HepG2 (cell line): ENCODE results near the gene ACTL7B. TPM values are rescaled to one million over a fixed set of nuclear protein-coding genes. Genes with fewer than 3 reads are reported as not detected.
"Not testable (repeated sequence)": the region's sequence is repeated elsewhere in the genome, so short reads cannot be mapped to it uniquely, and the experiment has no call there.

Source experiments
- ATAC-seq: fragments of 200-7000 bp; cut with Tn5 transposase; 3 replicates; pipeline ENCODE4 v1.9.1; 2020; ENCODE audit warnings: mild to moderate bottlenecking, moderate library complexity
- BruUV-seq: library from RNA; stranded (reverse); fragments of 400-500 nt; replicated peaks from 2 replicates; lab custom pipeline; 2021; lab: Mats Ljungman, UMichigan
- CTCF ChIA-PET: fragments of 300-600 bp; formaldehyde crosslinking; extraction: SDS; loops from one replicate; lab custom pipeline; 2021; ENCODE audit warnings: low total read pairs, inconsistent platforms, low intra/inter-chr PET ratio; lab: Yijun Ruan, JAX
- POLR2A ChIA-PET: fragments of 350-600 bp; sonication (Branson Sonifier 250); formaldehyde crosslinking; loops from one replicate; lab custom pipeline; 2020; ENCODE audit warnings: antibody characterized with exemption, inconsistent platforms; lab: Yijun Ruan, JAX
- DNase-seq: peaks from one replicate; pipeline ENCODE4 v3.0.0-alpha.2; 2015; ENCODE audit warnings: low spot score
- FAIRE-seq: peaks from 3 replicates; lab custom pipeline; 2011; peaks lifted over from hg19 to GRCh38; lab: Jason Lieb, UNC
- H2AFZ ChIP-seq: one replicate; pipeline ENCODE4 v1.6.1; 2011; ENCODE audit warnings: low read length, inconsistent platforms
- H3K27ac ChIP-seq: fragments of 300-600 bp; 3 replicates; pipeline ENCODE4 v1.8.0; 2011; ENCODE audit warnings: mixed run types, mild to moderate bottlenecking, mixed read lengths, low read length, inconsistent platforms; ENCODE audit not compliant: insufficient read depth; ENCODE audit errors: extremely low read length
- H3K27me3 ChIP-seq, 2 experiments: fragments of 200-600 bp in 1 of 2; 2 replicates in 1 of 2; 3 replicates in 1 of 2; pipeline versions ENCODE4 v1.6.0 to v1.8.0; 2011; ENCODE audit warnings: low read length in 2 of 2, mild to moderate bottlenecking in 2 of 2, moderate library complexity in 2 of 2, inconsistent platforms in 1 of 2; ENCODE audit not compliant: insufficient read depth in 2 of 2, control insufficient read depth in 1 of 2
- H3K36me3 ChIP-seq, 2 experiments: fragments of 200-600 bp in 1 of 2; replicated peaks in 1 of 2; 2 replicates in 1 of 2; 3 replicates in 1 of 2; pipeline versions ENCODE4 v1.5.1 to v1.8.0; 2011; ENCODE audit warnings: low read length in 2 of 2, inconsistent platforms in 1 of 2; ENCODE audit not compliant: insufficient read depth in 2 of 2, control insufficient read depth in 1 of 2
- H3K4me1 ChIP-seq: 2 replicates; pipeline ENCODE4 v1.5.1; 2012; ENCODE audit warnings: low read length, inconsistent platforms; ENCODE audit not compliant: insufficient read depth
- H3K4me2 ChIP-seq: 2 replicates; pipeline ENCODE4 v1.6.0; 2011; ENCODE audit warnings: low read depth, low read length, inconsistent platforms
- H3K4me3 ChIP-seq, 3 experiments: fragments of 200-600 bp in 1 of 3; sonication (generic), shearing (Covaris generic) in 1 of 3; replicated peaks in 1 of 3; 2 replicates each; pipeline ENCODE4 v1.5.1; 2011 to 2016; ENCODE audit warnings: low read length in 3 of 3, inconsistent platforms in 2 of 3, low read depth in 2 of 3, mild to moderate bottlenecking in 2 of 3, control low read depth in 1 of 3, mixed read lengths in 1 of 3; ENCODE audit not compliant: insufficient read depth in 1 of 3
- H3K79me2 ChIP-seq: one replicate; pipeline ENCODE4 v1.6.1; 2011; ENCODE audit warnings: low read length, inconsistent platforms; ENCODE audit not compliant: insufficient read depth
- H3K9ac ChIP-seq: 2 replicates; pipeline ENCODE4 v1.6.0; 2011; ENCODE audit warnings: mild to moderate bottlenecking, low read depth, low read length, inconsistent platforms; ENCODE audit not compliant: insufficient read depth
- H3K9me3 ChIP-seq: 2 replicates; pipeline ENCODE4 v1.5.1; 2012; ENCODE audit warnings: mild to moderate bottlenecking, low read length
- H4K20me1 ChIP-seq: 2 replicates; pipeline ENCODE4 v1.6.0; 2011; ENCODE audit warnings: inconsistent platforms, mild to moderate bottlenecking, low read length, moderate library complexity; ENCODE audit not compliant: insufficient read depth
- HDAC1 ChIP-seq: sonication (generic); formaldehyde crosslinking; IDR thresholded peaks from 2 replicates; pipeline ENCODE4 v1.5.1; 2020; ENCODE audit warnings: mild to moderate bottlenecking, missing genetic modification reagents
- HNRNPH1 ChIP-seq: fragments of 200-400 bp; formaldehyde crosslinking; optimal IDR thresholded peaks from 2 replicates; pipeline ENCODE3; 2017; ENCODE audit warnings: mild to moderate bottlenecking, low read depth, low read length
- MED1 ChIP-seq: sonication (generic); formaldehyde crosslinking; IDR thresholded peaks from 2 replicates; pipeline ENCODE4 v1.4.0; 2020; ENCODE audit warnings: missing genetic modification reagents
- NRL ChIP-seq: sonication (generic); formaldehyde crosslinking; IDR thresholded peaks from 2 replicates; pipeline ENCODE4 v1.5.0; 2020; ENCODE audit warnings: missing genetic modification reagents, mild to moderate bottlenecking, moderate library complexity, borderline replicate concordance
- RORA ChIP-seq: sonication (generic); formaldehyde crosslinking; IDR thresholded peaks from 2 replicates; pipeline ENCODE4 v1.5.0; 2020; ENCODE audit warnings: mild to moderate bottlenecking, missing genetic modification reagents, moderate library complexity
- ZNF367 ChIP-seq: sonication (generic); formaldehyde crosslinking; IDR thresholded peaks from 2 replicates; pipeline ENCODE4 v1.4.0; 2020; ENCODE audit warnings: missing genetic modification reagents, borderline replicate concordance
- WGBS: methylation state at CpG from one replicate; pipeline ENCODE4 v1.1.6; 2017; ENCODE audit warnings: low lambda C conversion rate; 5-methylcytosine and 5-hydroxymethylcytosine counted together
- in situ Hi-C: cut with HindIII; loops from 2 replicates; pipeline ENCODE4 v1.10.0; 2017; ENCODE audit warnings: low pct_unique_long_range_greater_than_20kb; ENCODE audit not compliant: extremely low pct_ligation_motif_present
- intact Hi-C: fragments of 100-400 bp; cut with micrococcal nuclease; formaldehyde crosslinking; loops from one replicate; pipeline ENCODE4 v1.10.0; 2022; ENCODE audit not compliant: unreplicated experiment
- polyA plus RNA-seq, 8 experiments: library from polyadenylated mRNA; depleted of rRNA in 3 of 8; stranded (reverse) in 7 of 8; unstranded in 1 of 8; fragments of >200 nt; fragmentation: Illumina TruSeq in 4 of 8; extraction: Trizol in 4 of 8; gene quantifications; 2 replicates each; pipeline versions ENCODE4 v1.2.1 to v1.2.3, GENCODE V29; 2011 to 2016; ENCODE audit warnings: low read depth in 4 of 8, missing spikeins in 1 of 8, mixed read lengths in 1 of 8; ENCODE audit not compliant: insufficient read depth in 1 of 8
- total RNA-seq, 5 experiments: library from RNA; depleted of rRNA; stranded (reverse); fragments of >200 nt; fragmentation: Illumina TruSeq; extraction: Trizol; gene quantifications; 2 replicates each; pipeline ENCODE4 v1.2.3, GENCODE V29; 2016; ENCODE audit warnings: low read depth in 1 of 5
- TF ChIP-seq, protein P1 (sequence below): sonication (generic); formaldehyde crosslinking; IDR thresholded peaks from 2 replicates; pipeline ENCODE4 v1.9.0; 2021; ENCODE audit warnings: missing genetic modification reagents, mild to moderate bottlenecking, borderline replicate concordance
- TF ChIP-seq, protein P2 (sequence below): sonication (generic); formaldehyde crosslinking; IDR thresholded peaks from 2 replicates; pipeline ENCODE4 v1.4.0; 2020; ENCODE audit warnings: missing genetic modification reagents
- TF ChIP-seq, protein P3 (sequence below): sonication (generic); formaldehyde crosslinking; IDR thresholded peaks from 2 replicates; pipeline ENCODE4 v1.8.1; 2023; ENCODE audit warnings: missing genetic modification reagents, inconsistent platforms, borderline replicate concordance
- TF ChIP-seq, protein P4 (sequence below): sonication (generic); formaldehyde crosslinking; IDR thresholded peaks from 2 replicates; pipeline ENCODE4 v1.4.0; 2020; ENCODE audit warnings: mild to moderate bottlenecking, low read depth, missing genetic modification reagents

ACTL7B gene
- total and polyA plus RNA-seq, 2 of the 13 experiments (the other 11 are each of a cell fraction or from before 2014, with no cell fraction given): 0.07 to 0.11 TPM

DNA sequence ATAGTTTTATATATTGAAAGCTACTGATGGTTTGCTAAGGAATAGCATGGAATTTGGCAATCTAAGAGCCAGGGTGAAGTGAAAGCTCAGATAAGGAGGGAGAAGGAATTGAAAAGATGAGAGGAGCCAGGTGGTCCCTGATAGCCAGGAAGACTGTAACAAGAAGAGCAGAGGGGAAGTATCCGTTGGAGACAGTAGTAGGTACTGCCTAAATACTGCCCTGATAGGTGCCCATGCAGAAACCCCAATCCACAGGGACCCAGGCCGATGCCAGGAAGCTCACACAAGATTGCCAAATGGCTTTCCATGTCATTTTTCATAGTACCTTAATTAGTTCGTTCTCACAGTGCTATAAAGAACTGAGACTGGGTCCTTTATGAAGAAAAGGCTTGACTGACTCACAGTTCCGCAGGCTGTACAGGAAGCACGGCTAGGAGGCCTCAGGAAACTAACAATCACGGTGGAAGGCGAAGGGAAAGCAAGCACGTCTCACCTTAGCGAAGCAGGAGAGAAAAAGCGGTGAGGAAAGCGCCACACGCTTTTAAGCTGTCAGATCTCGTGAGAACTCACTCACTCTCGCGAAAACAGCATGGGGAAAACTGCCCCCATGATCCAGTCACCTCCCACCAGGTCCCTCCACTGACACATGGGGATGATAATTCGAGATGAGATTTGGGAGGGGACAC is 13.0 kb downstream of the ACTL7B start:
- no peak overlapping the region for H3K4me3 ChIP-seq
- POLR2A ChIA-PET: no interaction called here
- no peaks in the 10 kb centered on the region for H3K27me3 ChIP-seq
- FAIRE-seq (no peak), DNase-seq (no peak), ATAC-seq (no peak)
- CTCF ChIA-PET: no interaction called here
- BruUV-seq: no TSS peak
- intact Hi-C loops (no loop called here), in situ Hi-C loops (no loop called here)
- H3K9me3 ChIP-seq: no peaks in the 10 kb centered on the region
- no peak overlapping the region for H2AFZ ChIP-seq
- H4K20me1 ChIP-seq: no peaks in the 10 kb centered on the region
- no peak overlapping the region for H3K4me2 ChIP-seq
- WGBS: 82% methylated on average over 16 of the region's 16 CpGs
- no peak overlapping the region for H3K9ac ChIP-seq
- no peak overlapping the region for H3K27ac ChIP-seq
- H3K79me2 ChIP-seq: no peaks in the 10 kb centered on the region
- no peaks in the 10 kb centered on the region for H3K36me3 ChIP-seq
- TF ChIP-seq, protein P1, sequence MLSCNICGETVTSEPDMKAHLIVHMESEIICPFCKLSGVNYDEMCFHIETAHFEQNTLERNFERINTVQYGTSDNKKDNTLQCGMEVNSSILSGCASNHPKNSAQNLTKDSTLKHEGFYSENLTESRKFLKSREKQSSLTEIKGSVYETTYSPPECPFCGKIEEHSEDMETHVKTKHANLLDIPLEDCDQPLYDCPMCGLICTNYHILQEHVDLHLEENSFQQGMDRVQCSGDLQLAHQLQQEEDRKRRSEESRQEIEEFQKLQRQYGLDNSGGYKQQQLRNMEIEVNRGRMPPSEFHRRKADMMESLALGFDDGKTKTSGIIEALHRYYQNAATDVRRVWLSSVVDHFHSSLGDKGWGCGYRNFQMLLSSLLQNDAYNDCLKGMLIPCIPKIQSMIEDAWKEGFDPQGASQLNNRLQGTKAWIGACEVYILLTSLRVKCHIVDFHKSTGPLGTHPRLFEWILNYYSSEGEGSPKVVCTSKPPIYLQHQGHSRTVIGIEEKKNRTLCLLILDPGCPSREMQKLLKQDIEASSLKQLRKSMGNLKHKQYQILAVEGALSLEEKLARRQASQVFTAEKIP (CRISPR knock-in tag): no peak
- TF ChIP-seq RORA (CRISPR knock-in tag): no peak
- TF ChIP-seq NRL: no peak
- TF ChIP-seq, protein P2, sequence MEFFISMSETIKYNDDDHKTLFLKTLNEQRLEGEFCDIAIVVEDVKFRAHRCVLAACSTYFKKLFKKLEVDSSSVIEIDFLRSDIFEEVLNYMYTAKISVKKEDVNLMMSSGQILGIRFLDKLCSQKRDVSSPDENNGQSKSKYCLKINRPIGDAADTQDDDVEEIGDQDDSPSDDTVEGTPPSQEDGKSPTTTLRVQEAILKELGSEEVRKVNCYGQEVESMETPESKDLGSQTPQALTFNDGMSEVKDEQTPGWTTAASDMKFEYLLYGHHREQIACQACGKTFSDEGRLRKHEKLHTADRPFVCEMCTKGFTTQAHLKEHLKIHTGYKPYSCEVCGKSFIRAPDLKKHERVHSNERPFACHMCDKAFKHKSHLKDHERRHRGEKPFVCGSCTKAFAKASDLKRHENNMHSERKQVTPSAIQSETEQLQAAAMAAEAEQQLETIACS (CRISPR knock-in tag): no peak
- no peak for TF ChIP-seq ZNF367 (CRISPR knock-in tag)
- TF ChIP-seq, protein P3, sequence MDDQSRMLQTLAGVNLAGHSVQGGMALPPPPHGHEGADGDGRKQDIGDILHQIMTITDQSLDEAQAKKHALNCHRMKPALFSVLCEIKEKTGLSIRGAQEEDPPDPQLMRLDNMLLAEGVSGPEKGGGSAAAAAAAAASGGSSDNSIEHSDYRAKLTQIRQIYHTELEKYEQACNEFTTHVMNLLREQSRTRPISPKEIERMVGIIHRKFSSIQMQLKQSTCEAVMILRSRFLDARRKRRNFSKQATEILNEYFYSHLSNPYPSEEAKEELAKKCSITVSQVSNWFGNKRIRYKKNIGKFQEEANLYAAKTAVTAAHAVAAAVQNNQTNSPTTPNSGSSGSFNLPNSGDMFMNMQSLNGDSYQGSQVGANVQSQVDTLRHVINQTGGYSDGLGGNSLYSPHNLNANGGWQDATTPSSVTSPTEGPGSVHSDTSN (CRISPR knock-in tag): no peak
- TF ChIP-seq HDAC1: no peak
- TF ChIP-seq HNRNPH1: no peak
- TF ChIP-seq, protein P4, sequence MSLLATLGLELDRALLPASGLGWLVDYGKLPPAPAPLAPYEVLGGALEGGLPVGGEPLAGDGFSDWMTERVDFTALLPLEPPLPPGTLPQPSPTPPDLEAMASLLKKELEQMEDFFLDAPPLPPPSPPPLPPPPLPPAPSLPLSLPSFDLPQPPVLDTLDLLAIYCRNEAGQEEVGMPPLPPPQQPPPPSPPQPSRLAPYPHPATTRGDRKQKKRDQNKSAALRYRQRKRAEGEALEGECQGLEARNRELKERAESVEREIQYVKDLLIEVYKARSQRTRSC (CRISPR knock-in tag): no peak
- TF ChIP-seq MED1 (CRISPR knock-in tag): no peak
- H3K4me1 ChIP-seq: peaks cover 6% of the 10 kb centered on the region

DNA sequence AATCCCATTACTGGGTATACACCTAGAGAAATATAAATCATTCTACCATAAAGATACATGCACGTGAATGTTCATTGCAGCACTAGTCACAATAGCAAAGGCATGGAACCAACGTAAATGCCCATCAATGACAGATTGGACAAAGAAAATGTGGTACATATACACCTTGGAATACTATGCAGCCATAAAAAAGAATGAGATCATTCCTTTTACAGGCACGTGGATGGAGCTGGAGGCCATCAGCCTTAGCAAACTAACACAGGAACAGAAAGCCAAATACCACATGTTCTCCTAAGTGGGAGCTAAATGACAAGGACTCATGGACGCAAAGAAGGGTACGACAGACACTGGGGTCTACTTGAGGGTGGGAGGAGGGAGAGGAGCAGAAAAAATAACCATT is 16.2 kb downstream of the ACTL7B start:
- not testable (repeated sequence) for FAIRE-seq

More for the DNA sequence above, 16.2 kb downstream of the ACTL7B start:
- H3K9ac ChIP-seq, ATAC-seq, POLR2A ChIA-PET, H3K4me3 ChIP-seq, H3K27ac ChIP-seq, H4K20me1 ChIP-seq, BruUV-seq, CTCF ChIA-PET, H3K79me2 ChIP-seq, H3K9me3 ChIP-seq, H3K36me3 ChIP-seq, intact Hi-C loops, in situ Hi-C loops, DNase-seq, H3K4me2 ChIP-seq, H3K27me3 ChIP-seq, H2AFZ ChIP-seq: not testable (repeated sequence)
- WGBS: 83% methylated on average over 5 of the region's 5 CpGs
- peaks cover 32% of the 10 kb centered on the region for H3K4me1 ChIP-seq
